GM12891 (cell line): Measurements from ENCODE around the gene NOSTRIN.

Experiments used
- POLR2A ChIP-seq: IDR thresholded peaks from 2 replicates; pipeline ENCODE4 v1.6.1; 2011; ENCODE audit warnings: low read depth, low read length, control low read depth
- TAF1 ChIP-seq: IDR thresholded peaks from 2 replicates; pipeline ENCODE4 v1.6.1; 2011; ENCODE audit warnings: low read depth, low read length, control low read depth

- TF ChIP-seq TAF1 (no peak), POLR2A (no peak)
These were observed 3.2 kb downstream of the NOSTRIN start for GRCh38 chr2:168805615-168806014.
